Upper lobe of left lung (tissue), 4 donors: ENCODE results near the gene ARL6.

Source experiments
- CTCF ChIP-seq, 6 experiments: fragments of 450-650 bp in 4 of 6; fragments of 200-600 bp in 2 of 6; sonication (generic) in 2 of 6; IDR thresholded peaks; one replicate each; pipeline ENCODE4 v1.5.1; 2016 to 2019; ENCODE audit warnings: antibody characterized with exemption in 6 of 6
- EP300 ChIP-seq, 4 donors: sonication (generic); formaldehyde crosslinking; IDR thresholded peaks; one replicate each; pipeline ENCODE4 v1.5.1; 2017; ENCODE audit warnings: antibody characterized with exemption in 4 of 4, control low read depth in 2 of 4
- POLR2A ChIP-seq, 4 donors: fragments of 450-650 bp; IDR thresholded peaks; one replicate each; pipeline ENCODE4 v1.5.1; 2016 to 2017; ENCODE audit warnings: antibody characterized with exemption in 4 of 4, mild to moderate bottlenecking in 2 of 4
- POLR2AphosphoS5 ChIP-seq, 2 donors: sonication (generic); formaldehyde crosslinking; IDR thresholded peaks; one replicate each; pipeline ENCODE4 v1.5.1; 2017; ENCODE audit warnings: antibody characterized with exemption in 2 of 2

DNA sequence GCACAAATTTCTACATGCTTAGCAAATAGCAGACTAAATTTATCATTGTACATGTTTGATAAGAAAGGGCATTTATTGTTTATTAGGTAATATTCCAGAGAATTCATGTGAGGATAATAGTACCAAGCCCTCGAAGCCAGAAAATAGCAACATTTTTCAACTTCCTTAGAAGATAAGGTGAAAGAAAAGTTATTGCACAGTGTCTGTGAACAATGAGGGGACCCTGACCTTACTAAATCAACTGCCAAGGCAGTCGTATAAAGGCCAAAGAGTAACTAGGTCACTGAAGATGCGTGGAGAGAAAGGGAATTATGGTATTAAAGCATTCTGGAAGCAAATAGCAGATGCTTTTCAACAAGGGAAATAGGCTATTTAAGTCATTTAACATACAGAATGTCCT is 20.3 kb upstream of the ARL6 start:
- TF ChIP-seq POLR2AphosphoS5 (IDR thresholded peaks at IDR 0.05) = no peak
- TF ChIP-seq CTCF (IDR thresholded peaks at IDR 0.05) = no peak
- TF ChIP-seq POLR2A (IDR thresholded peaks at IDR 0.05) = no peak
- no peak for TF ChIP-seq EP300 (IDR thresholded peaks at IDR 0.05)
